Stimulated activated naive CD4-positive, alpha-beta T cell treated with Interleukin-2 at 50 U/mL for 16 hours (primary cell): Measurements from ENCODE around the gene NDUFB2.
A peak's percentile ranks its signal among the peaks of the same experiment; 100 is the strongest.
"Not testable (repeated sequence)": the region's sequence is repeated elsewhere in the genome, so short reads cannot be mapped to it uniquely, and the experiment has no call there.

ENCODE experiments used
- DNase-seq: peaks from one replicate; lab custom pipeline; 2025; lab: John Stamatoyannopoulos, UW

The NDUFB2 gene

GRCh38 chr7:140689199-140690152 is 7.0 kb upstream of the NDUFB2 start:
- no peak for DNase-seq

GRCh38 chr7:140691376-140692045 is 5.0 kb upstream of the NDUFB2 start:
- DNase-seq = no peak

GRCh38 chr7:140693849-140694248 is 2.7 kb upstream of the NDUFB2 start:
- not testable (repeated sequence) for DNase-seq

GRCh38 chr7:140694592-140694991 is 1.9 kb upstream of the NDUFB2 start:
- no peak for DNase-seq

- no peak for DNase-seq
These were observed 1.1 kb upstream of the NDUFB2 start for GRCh38 chr7:140695381-140695780.

GRCh38 chr7:140696024-140696679 is 356 bp upstream of the NDUFB2 start:
- DNase-seq = peak; percentile 94

- no peak for DNase-seq
These were observed 1.1 kb downstream of the NDUFB2 start for GRCh38 chr7:140697447-140698143.

GRCh38 chr7:140698477-140698876 is 2.0 kb downstream of the NDUFB2 start:
- DNase-seq = no peak

GRCh38 chr7:140702774-140703173 is 6.3 kb downstream of the NDUFB2 start:
- DNase-seq = no peak

GRCh38 chr7:140704205-140704604 is 7.7 kb downstream of the NDUFB2 start:
- DNase-seq = no peak

- DNase-seq = no peak
These were observed 10.6 kb downstream of the NDUFB2 start for GRCh38 chr7:140707132-140707531.

- not testable (repeated sequence) for DNase-seq
These were observed 12.3 kb downstream of the NDUFB2 start for GRCh38 chr7:140708764-140709163.

- DNase-seq = not testable (repeated sequence)
These were observed 15.9 kb downstream of the NDUFB2 start for GRCh38 chr7:140712392-140712791.

- DNase-seq = no peak
These were observed 18.0 kb downstream of the NDUFB2 start for GRCh38 chr7:140714331-140715040.

GRCh38 chr7:140719721-140720120 is 23.2 kb downstream of the NDUFB2 start:
- no peak for DNase-seq

- DNase-seq = no peak
These were observed 25.7 kb downstream of the NDUFB2 start for GRCh38 chr7:140722254-140722653.

GRCh38 chr7:140723006-140723405 is 26.5 kb downstream of the NDUFB2 start:
- DNase-seq = no peak

- no peak for DNase-seq
These were observed 27.1 kb downstream of the NDUFB2 start for GRCh38 chr7:140723574-140723973.

GRCh38 chr7:140724706-140725105 is 28.2 kb downstream of the NDUFB2 start:
- DNase-seq = no peak

- no peak for DNase-seq
These were observed 29.8 kb downstream of the NDUFB2 start for GRCh38 chr7:140726281-140726680.

- DNase-seq = no peak
These were observed 35.9 kb downstream of the NDUFB2 start for GRCh38 chr7:140732416-140732815.
